Parathyroid adenoma (tissue), 2 donors: ENCODE data around the gene C13orf46.

Source experiments
- H2AFZ ChIP-seq: fragments of 300-600 bp; sonication (generic); one replicate; pipeline ENCODE4 v1.7.0; 2017; ENCODE audit warnings: antibody characterized with exemption, mild to moderate bottlenecking
- H3K27ac ChIP-seq: fragments of 300-600 bp; sonication (generic); one replicate; pipeline ENCODE4 v1.7.0; 2017
- H3K27me3 ChIP-seq: fragments of 300-600 bp; sonication (generic); one replicate; pipeline ENCODE4 v1.7.0; 2017; ENCODE audit warnings: low read length; ENCODE audit not compliant: control insufficient read depth, insufficient read depth
- H3K36me3 ChIP-seq: fragments of 300-600 bp; sonication (generic); one replicate; pipeline ENCODE4 v1.7.0; 2017; ENCODE audit warnings: low read length; ENCODE audit not compliant: control insufficient read depth, insufficient read depth
- H3K4me1 ChIP-seq: fragments of 300-600 bp; sonication (generic); one replicate; pipeline ENCODE4 v1.7.0; 2017; ENCODE audit warnings: control low read depth
- H3K4me2 ChIP-seq: fragments of 300-600 bp; sonication (generic); one replicate; pipeline ENCODE4 v1.7.0; 2017; ENCODE audit warnings: low read length
- H3K4me3 ChIP-seq: fragments of 300-600 bp; sonication (generic); one replicate; pipeline ENCODE4 v1.7.0; 2017; ENCODE audit warnings: low read depth, low read length
- H3K79me2 ChIP-seq: fragments of 300-600 bp; sonication (generic); one replicate; pipeline ENCODE4 v1.7.0; 2017; ENCODE audit warnings: control low read depth
- H3K9ac ChIP-seq: fragments of 300-600 bp; sonication (generic); one replicate; pipeline ENCODE4 v1.7.0; 2017; ENCODE audit warnings: mild to moderate bottlenecking
- H3K9me3 ChIP-seq: fragments of 300-600 bp; sonication (generic); one replicate; pipeline ENCODE4 v1.7.0; 2017; ENCODE audit warnings: low read length; ENCODE audit not compliant: control insufficient read depth
- TF ChIP-seq, protein P1 (sequence below): fragments of 300-600 bp; sonication (generic); IDR thresholded peaks from one replicate; pipeline ENCODE4 v1.7.0; 2017; ENCODE audit warnings: antibody characterized with exemption, mild to moderate bottlenecking
- donor health status: primary hyperparathyroidism.

The C13orf46 gene

DNA sequence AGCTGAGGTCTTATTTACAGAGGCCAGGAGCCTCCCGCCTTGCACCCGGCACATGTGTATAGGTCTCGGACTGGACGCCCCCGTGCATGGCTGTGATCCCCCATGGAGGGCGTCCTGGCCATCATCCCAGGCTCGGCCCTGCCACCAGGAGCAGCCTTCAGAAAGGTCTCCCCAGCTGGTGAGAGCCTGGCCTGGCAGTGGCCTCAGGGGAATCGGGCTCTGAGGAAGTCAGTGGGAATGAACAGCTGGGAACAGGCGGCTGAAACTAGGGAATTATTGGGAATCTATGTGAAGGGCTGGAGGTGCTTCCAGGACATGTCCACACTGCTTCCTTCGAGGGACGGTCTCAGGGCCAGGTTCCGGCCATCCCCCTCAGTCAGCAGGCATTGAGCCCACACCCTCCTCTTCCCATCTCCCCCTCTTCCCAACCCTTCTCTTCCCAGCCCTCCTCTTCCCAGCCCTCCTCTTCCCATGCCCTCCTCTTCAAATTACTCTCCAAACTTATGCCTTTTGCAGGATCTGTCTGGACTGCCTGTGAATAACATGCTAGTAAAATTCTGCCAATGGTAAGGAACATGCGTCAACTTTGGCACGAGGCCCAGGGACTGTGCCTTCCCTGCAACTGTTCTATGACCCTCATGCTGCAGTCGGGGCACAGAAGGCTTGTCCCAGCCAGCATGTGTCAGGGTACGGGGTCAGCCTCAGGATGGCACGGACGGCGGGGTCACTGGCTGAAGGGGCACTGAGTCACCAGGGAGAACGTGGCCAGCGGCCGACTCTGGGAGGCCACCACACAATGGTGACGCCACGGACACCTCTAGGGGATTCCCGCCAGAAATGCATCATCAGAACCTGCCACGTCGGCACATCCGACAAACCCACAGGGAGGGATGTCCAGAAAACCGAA, 24.2 kb upstream of the C13orf46 start:
- H3K9ac ChIP-seq, result no peak overlapping the region
- no peaks in the 10 kb centered on the region for H3K79me2 ChIP-seq
- TF ChIP-seq, protein P1, sequence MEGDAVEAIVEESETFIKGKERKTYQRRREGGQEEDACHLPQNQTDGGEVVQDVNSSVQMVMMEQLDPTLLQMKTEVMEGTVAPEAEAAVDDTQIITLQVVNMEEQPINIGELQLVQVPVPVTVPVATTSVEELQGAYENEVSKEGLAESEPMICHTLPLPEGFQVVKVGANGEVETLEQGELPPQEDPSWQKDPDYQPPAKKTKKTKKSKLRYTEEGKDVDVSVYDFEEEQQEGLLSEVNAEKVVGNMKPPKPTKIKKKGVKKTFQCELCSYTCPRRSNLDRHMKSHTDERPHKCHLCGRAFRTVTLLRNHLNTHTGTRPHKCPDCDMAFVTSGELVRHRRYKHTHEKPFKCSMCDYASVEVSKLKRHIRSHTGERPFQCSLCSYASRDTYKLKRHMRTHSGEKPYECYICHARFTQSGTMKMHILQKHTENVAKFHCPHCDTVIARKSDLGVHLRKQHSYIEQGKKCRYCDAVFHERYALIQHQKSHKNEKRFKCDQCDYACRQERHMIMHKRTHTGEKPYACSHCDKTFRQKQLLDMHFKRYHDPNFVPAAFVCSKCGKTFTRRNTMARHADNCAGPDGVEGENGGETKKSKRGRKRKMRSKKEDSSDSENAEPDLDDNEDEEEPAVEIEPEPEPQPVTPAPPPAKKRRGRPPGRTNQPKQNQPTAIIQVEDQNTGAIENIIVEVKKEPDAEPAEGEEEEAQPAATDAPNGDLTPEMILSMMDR, result no peak
- H2AFZ ChIP-seq, result no peak overlapping the region
- H3K36me3 ChIP-seq, result no peaks in the 10 kb centered on the region
- H3K4me2 ChIP-seq, result no peak overlapping the region
- no peaks in the 10 kb centered on the region for H3K9me3 ChIP-seq
- no peak overlapping the region for H3K27ac ChIP-seq
- H3K4me3 ChIP-seq, result no peak overlapping the region
- H3K4me1 ChIP-seq, result no peaks in the 10 kb centered on the region
- no peaks in the 10 kb centered on the region for H3K27me3 ChIP-seq

DNA sequence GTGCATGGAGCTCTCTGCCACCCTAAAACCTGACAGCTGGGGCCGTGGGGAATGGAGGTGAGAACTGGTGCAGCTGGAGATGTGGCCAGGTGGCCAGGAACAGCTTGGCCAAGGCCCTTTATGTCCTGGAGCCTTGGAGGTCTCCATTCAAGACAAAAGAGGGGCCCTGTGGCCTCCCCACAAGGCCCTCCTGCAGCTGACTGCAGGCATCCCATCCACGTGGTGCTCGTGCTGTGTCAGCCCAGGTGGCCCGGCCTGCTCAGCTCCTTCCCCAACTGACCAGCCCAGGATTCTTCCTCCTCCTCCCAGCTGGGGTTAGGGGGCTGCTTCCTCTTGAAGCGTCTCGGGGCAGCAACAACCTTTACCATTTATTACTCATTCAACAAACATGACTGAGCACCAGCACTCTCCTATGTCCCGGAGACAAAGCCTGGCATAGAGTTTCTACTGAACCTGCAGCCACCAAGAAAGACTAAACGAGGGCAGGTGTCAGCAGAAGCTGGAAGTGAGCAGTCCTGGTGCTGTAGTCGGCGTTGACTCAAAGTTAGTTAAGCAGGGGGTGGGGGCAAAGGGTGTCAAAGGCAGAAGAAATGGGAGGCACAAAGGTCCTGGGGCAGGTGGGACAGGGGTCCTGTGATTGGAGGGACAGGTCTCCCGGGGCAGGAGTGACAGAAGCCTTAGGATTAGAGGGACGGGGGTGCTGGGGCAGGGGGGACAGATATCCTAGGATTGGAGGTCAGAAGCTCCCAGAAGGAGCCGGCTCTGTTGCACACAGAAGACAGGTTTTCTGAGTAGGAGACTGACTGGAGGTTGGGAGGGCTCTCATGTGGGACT, 23.3 kb upstream of the C13orf46 start:
- Histone ChIP-seq H3K4me2 (no peak overlapping the region), H2AFZ (no peak overlapping the region), H3K9ac (no peak overlapping the region), H3K36me3 (no peaks in the 10 kb centered on the region), H3K9me3 (no peaks in the 10 kb centered on the region), H3K27ac (no peak overlapping the region), H3K79me2 (no peaks in the 10 kb centered on the region), H3K4me3 (no peak overlapping the region), H3K4me1 (no peaks in the 10 kb centered on the region), H3K27me3 (no peaks in the 10 kb centered on the region)
- TF ChIP-seq, protein P1, result no peak

DNA sequence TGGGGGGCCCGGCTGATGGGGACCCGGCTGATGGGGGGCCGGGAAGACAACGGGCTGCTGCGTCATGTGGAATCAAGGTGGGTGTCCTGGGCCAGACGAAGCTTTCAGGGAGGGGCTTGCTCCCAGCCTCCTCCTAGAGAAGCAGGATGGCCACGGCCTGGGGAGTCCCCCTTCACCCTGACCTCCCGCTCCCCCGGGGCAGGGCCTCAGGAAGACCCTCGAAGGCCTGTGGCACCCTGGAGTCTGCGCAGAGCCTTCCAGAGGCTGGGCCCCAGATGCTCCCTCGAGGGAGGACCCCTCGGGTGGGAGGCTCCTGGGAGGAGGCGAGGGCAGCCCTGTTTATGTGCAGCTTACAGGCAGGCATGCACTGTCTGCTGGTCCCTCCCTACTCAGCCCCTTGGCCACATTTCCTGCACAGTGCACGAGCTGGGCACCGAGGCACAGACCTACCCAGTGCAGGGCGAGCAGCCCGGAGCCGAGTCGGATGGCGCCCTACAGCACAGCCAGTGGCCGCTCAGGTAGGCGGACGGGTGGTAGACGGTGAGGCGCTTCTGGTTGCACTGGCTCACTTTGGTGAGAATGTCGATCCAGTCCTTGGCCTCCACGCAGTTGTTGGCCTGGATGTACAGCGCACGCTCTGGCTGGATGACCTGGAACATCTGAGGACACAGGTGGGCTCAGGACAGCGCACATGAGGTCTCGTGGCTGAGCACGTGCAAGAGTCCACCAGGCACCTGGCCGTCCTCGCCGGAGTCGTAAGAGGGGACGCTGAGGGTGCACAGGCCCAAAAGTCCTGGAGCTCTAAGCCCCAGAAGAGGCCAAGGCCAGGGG, 22.4 kb upstream of the C13orf46 start:
- TF ChIP-seq, protein P1, result no peak
- no peaks in the 10 kb centered on the region for H3K27me3 ChIP-seq
- H3K27ac ChIP-seq, result no peak overlapping the region
- H3K4me3 ChIP-seq, result no peak overlapping the region
- no peaks in the 10 kb centered on the region for H3K36me3 ChIP-seq
- no peaks in the 10 kb centered on the region for H3K79me2 ChIP-seq
- H3K9ac ChIP-seq, result no peak overlapping the region
- no peak overlapping the region for H3K4me2 ChIP-seq
- H3K9me3 ChIP-seq, result no peaks in the 10 kb centered on the region
- no peak overlapping the region for H2AFZ ChIP-seq
- H3K4me1 ChIP-seq, result no peaks in the 10 kb centered on the region

DNA sequence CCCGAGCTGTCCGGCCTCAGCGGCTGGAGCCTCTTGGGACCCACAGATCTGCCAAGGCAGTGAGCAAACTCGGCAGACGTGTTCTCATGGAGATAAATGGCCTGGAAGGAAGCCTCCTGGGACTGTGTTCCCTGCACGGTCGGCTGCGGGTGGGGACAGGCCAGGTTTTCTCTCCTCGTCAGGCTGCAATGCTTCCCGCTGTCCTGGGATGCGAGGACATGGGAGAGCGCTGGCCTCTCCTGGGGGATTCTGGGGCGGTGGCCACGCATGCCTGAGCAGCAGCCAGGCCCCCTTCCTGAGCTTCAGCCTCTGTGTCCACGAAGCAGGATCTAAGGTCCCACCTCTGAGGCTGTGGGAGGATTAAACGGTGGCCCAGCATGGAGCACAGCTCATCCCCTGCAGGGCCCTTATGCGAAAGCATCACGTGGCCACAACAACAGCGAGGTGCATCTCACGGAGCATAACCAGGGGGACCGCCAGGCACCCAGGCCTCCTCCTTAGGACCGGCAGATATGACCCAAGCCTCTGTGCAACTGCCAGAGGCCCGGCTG, 21.2 kb upstream of the C13orf46 start:
- H3K36me3 ChIP-seq, result no peaks in the 10 kb centered on the region
- H3K27me3 ChIP-seq, result no peaks in the 10 kb centered on the region

More for the DNA sequence above, 21.2 kb upstream of the C13orf46 start:
- no peaks in the 10 kb centered on the region for H3K79me2 ChIP-seq
- no peaks in the 10 kb centered on the region for H3K4me1 ChIP-seq
- H3K27ac ChIP-seq, result no peak overlapping the region
- no peaks in the 10 kb centered on the region for H3K9me3 ChIP-seq
- no peak overlapping the region for H2AFZ ChIP-seq
- H3K4me3 ChIP-seq, result no peak overlapping the region
- TF ChIP-seq, protein P1, result no peak
- no peak overlapping the region for H3K4me2 ChIP-seq
- no peak overlapping the region for H3K9ac ChIP-seq
